Measurements from ENCODE around the gene CFAP299.
A peak's percentile ranks its signal among the peaks of the same experiment; 100 is the strongest.

The CFAP299 gene

DNA sequence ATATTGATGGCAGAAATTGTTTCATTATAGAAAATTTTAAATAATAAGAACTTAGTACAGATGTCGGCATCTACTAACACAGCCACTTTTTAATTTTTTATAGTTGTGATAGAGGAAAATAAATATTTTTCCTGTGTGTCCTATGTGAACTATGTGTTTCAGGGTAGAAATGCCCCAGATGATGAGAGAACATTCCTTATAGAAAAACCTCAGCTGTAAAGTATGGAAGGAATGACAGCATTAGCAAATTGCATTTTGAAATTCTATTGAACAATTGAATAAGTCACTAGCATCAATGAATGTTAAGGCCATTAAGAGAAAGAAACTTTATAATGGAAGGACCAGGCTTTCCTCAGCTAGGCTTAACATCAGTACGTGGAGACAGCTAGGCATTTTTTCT is 149.2 kb downstream of the CFAP299 start:
- no peak overlapping the region for H3K4me3 ChIP-seq (replicated peaks; ENCODE audit: low read depth, low read length)
- TF ChIP-seq, protein P1, sequence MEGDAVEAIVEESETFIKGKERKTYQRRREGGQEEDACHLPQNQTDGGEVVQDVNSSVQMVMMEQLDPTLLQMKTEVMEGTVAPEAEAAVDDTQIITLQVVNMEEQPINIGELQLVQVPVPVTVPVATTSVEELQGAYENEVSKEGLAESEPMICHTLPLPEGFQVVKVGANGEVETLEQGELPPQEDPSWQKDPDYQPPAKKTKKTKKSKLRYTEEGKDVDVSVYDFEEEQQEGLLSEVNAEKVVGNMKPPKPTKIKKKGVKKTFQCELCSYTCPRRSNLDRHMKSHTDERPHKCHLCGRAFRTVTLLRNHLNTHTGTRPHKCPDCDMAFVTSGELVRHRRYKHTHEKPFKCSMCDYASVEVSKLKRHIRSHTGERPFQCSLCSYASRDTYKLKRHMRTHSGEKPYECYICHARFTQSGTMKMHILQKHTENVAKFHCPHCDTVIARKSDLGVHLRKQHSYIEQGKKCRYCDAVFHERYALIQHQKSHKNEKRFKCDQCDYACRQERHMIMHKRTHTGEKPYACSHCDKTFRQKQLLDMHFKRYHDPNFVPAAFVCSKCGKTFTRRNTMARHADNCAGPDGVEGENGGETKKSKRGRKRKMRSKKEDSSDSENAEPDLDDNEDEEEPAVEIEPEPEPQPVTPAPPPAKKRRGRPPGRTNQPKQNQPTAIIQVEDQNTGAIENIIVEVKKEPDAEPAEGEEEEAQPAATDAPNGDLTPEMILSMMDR (IDR thresholded peaks at IDR 0.05; ENCODE audit: low read length, missing control alignments): no peak
- DNase-seq (ENCODE audit: low read depth): peak; percentile 4

DNA sequence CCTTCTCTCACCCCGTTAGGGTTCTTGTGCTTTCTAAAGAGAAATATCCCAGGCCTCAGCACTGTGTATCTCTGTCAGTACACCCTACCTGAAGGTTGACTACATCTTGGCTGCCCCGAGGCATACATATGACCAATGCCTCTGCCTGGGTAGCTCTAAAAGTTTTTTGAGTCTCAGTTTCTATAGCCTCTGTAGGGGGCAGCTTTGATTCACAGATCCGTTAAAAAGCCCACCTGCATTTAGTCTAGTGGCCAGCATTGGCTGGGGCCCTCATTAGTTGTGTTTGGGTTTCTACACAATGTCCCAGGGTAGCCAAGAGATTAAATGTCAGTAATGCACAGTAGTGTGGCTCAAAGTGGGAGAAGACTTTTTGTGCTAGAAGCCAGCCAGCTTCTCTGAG is 151.1 kb downstream of the CFAP299 start:
- H3K4me3 ChIP-seq (replicated peaks; ENCODE audit: low read depth, low read length): no peak overlapping the region
- TF ChIP-seq, protein P1 (IDR thresholded peaks at IDR 0.05; ENCODE audit: low read length, missing control alignments): no peak
- DNase-seq (ENCODE audit: low read depth): no peak

DNA sequence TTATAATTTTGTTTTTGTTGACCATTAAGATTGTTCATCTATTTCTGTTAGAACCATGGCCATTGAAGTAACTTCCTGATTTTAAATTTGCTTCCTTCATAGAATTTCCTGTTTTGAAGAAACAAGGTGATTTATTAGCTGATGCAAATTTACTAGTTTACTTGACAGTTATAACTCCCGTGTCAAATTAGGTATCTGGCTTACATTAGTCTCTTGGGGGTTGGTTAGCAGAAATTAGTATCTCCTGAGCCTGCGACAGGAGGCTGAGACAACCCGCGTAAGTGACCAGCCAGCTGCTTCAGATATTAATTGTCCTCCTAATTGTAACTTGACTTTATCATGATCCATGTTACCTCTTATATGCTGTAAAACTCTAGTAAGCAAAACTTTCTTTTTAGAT is 154.3 kb downstream of the CFAP299 start:
- TF ChIP-seq, protein P1 (IDR thresholded peaks at IDR 0.05; ENCODE audit: low read length, missing control alignments): no peak
- no peak for DNase-seq (ENCODE audit: low read depth)
- no peak overlapping the region for H3K4me3 ChIP-seq (replicated peaks; ENCODE audit: low read depth, low read length)

DNA sequence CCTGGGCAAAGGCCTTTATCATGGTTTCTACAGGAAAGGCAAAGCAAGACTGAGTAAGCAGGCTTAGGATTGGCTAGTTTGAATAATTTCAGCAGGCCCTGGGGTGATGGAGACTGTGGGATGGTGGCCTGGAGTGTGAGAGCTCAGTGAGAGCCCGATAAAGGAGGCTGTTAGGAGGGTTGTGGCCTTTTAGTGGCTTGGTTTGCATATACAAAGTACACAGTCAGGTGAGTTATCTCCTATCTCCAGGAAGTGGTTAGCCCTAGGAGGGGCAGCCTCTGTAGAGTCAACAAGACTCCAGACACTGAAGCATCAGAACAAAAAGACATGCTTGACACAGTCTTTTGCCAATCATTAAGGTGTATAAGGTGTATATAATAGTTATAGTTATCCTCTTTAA is 157.2 kb downstream of the CFAP299 start:
- no peak for DNase-seq (ENCODE audit: low read depth)
- no peak overlapping the region for H3K4me3 ChIP-seq (replicated peaks; ENCODE audit: low read depth, low read length)
- TF ChIP-seq, protein P1 (IDR thresholded peaks at IDR 0.05; ENCODE audit: low read length, missing control alignments): no peak

DNA sequence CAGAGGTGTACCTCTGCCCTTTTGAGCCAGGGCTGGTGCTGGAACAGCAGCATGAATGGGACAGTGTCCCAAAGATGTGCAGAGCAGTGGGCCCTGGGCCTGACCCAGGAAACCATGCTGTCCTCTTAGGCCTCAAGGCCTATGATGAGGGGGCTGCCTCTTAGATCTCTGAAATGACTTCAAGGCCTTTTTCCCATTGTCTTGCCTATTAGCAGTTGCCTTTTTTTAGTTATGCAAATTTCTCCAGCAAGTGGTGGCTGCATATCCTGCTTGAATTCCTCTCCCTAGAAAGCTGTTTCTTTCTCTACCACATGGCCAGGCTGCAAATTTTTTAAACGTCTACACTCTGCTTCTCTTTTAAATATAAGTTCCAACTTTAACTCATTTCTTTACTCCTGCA is 160.3 kb downstream of the CFAP299 start:
- H3K4me3 ChIP-seq (replicated peaks; ENCODE audit: low read depth, low read length): no peak overlapping the region
- DNase-seq (ENCODE audit: low read depth): no peak
- TF ChIP-seq, protein P1 (IDR thresholded peaks at IDR 0.05; ENCODE audit: low read length, missing control alignments): no peak

DNA sequence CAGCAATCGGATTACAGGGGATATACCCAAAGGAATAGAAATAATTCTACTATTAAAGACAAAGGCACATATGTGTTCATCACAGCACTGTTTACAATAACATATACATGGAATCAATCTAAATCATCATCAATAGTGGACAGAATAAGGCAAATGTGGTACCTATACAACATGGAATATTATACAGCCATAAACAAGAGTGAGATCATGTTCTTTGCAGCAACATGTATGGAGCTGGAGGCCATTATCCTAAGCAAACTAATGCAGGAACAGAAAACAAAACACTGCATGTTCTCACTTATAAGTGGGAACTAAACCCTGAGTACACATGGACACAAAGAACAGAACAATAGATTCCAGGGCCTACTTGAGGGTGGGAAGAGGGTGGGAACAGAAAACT is 163.2 kb downstream of the CFAP299 start:
- DNase-seq (ENCODE audit: low read depth): no peak
- no peak overlapping the region for H3K4me3 ChIP-seq (replicated peaks; ENCODE audit: low read depth, low read length)
- TF ChIP-seq, protein P1 (IDR thresholded peaks at IDR 0.05; ENCODE audit: low read length, missing control alignments): no peak

DNA sequence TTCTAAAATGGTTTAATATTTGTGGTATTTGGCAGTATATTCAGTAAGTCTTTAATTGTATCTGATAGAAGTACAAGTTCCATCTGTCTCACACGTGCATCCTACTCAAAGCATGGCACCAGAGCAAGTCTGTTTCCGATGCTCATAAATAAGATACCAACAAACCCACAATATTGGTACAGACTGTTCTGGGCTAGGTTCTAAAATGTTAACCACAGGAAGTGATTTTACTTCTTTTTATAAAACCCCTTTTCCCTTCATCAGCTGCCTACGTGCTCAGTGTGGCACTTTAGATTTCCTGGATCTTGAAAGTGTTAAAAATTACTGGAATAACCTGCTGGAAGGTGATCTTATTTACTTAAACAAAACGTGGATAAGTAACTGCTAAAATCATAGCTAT is 165.1 kb downstream of the CFAP299 start:
- TF ChIP-seq, protein P1 (IDR thresholded peaks at IDR 0.05; ENCODE audit: low read length, missing control alignments): no peak
- DNase-seq (ENCODE audit: low read depth): peak; percentile 1
- no peak overlapping the region for H3K4me3 ChIP-seq (replicated peaks; ENCODE audit: low read depth, low read length)

All from fibroblast of pulmonary artery (primary cell).